Measurements from ENCODE around the gene PTPRM. TPM values are rescaled to one million over a fixed set of nuclear protein-coding genes. Genes with fewer than 3 reads are reported as not detected.

PTPRM gene
- polyA plus RNA-seq, 2 of the 4 experiments (the other 2 are of a cell fraction): 44.5 to 199 TPM

- FAIRE-seq: no peak
- no peak for DNase-seq (ENCODE audit: low read depth in 1 of 2, low spot score in 1 of 2)
These were observed 595.7 kb downstream of the PTPRM start for GRCh38 chr18:8162802-8163201.

DNA sequence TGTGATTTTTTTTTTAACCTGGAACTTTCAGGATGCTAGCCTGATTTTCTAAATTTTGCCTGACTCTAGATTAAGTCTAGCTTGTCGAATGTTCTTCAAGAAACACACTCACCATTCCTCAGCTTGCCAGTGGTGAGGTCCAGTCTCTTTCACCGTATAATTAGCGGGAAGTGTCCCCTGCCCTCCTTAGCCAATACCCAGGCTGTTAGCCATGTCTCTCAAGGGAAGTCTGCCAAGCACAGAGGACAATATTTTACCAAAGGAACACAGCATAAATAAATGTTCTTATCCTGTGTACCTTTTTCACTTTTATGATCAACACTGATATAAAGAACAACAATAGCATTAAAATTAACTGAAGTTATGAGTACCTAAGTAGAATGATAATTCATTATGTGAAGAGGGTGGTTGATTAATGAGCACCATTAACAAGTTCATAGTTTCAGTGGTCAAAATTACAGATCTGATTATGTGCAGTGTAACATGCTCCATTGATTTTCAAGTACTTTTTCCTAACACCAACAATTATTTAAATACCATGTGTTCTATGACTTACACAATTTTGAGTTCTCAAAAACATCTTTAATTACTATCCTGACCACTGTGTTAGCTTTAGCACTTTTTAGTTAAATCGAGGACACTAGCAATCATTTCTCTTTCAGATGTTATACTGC, 596.3 kb downstream of the PTPRM start:
- Histone ChIP-seq H3K4me3 (no peak overlapping the region), H3K4me1 (no peaks in the 10 kb centered on the region; the same call in 2 of the 3 replicates), H3K4me2 (no peak overlapping the region), H3K9me3 (0 out of 3 replicates have a peak, but pooled peaks cover 3% of the 10 kb centered on the region), H3K27ac (no peak overlapping the region)
- WGBS (ENCODE audit: missing lambda C conversion rate): 85% methylated on average over 4 of the region's 4 CpGs
- TF ChIP-seq TP53 (CRISPR knock-in tag; IDR thresholded peaks at IDR 0.05) (no peak), GATA3 (IDR thresholded peaks at IDR 0.05; ENCODE audit: borderline replicate concordance) (no peak), MYC (IDR thresholded peaks at IDR 0.05; ENCODE audit: borderline replicate concordance, low read length) (no peak), EHMT2 (IDR thresholded peaks at IDR 0.05; ENCODE audit: low read depth) (no peak), SREBF2 (IDR thresholded peaks at IDR 0.05) (no peak), RNF2 (IDR thresholded peaks at IDR 0.05; ENCODE audit: borderline replicate concordance, low read depth) (no peak), HOXA7 (CRISPR knock-in tag; IDR thresholded peaks at IDR 0.05) (no peak), NFE2L2 (conservative IDR thresholded peaks at IDR 0.05; ENCODE audit: low read length) (no peak), CHD2 (IDR thresholded peaks at IDR 0.05; ENCODE audit: low read length, partially characterized antibody) (no peak), PBX3 (IDR thresholded peaks at IDR 0.05) (no peak), RARB (CRISPR knock-in tag; IDR thresholded peaks at IDR 0.05) (no peak)
- TF ChIP-seq, protein P1, sequence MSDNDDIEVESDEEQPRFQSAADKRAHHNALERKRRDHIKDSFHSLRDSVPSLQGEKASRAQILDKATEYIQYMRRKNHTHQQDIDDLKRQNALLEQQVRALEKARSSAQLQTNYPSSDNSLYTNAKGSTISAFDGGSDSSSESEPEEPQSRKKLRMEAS (IDR thresholded peaks at IDR 0.05): no peak
- TF ChIP-seq, protein P2, sequence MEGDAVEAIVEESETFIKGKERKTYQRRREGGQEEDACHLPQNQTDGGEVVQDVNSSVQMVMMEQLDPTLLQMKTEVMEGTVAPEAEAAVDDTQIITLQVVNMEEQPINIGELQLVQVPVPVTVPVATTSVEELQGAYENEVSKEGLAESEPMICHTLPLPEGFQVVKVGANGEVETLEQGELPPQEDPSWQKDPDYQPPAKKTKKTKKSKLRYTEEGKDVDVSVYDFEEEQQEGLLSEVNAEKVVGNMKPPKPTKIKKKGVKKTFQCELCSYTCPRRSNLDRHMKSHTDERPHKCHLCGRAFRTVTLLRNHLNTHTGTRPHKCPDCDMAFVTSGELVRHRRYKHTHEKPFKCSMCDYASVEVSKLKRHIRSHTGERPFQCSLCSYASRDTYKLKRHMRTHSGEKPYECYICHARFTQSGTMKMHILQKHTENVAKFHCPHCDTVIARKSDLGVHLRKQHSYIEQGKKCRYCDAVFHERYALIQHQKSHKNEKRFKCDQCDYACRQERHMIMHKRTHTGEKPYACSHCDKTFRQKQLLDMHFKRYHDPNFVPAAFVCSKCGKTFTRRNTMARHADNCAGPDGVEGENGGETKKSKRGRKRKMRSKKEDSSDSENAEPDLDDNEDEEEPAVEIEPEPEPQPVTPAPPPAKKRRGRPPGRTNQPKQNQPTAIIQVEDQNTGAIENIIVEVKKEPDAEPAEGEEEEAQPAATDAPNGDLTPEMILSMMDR (IDR thresholded peaks at IDR 0.05): no peak
- DNase-seq (ENCODE audit: low read depth in 1 of 2, low spot score in 1 of 2): no peak
- CTCF ChIA-PET: no interaction called here
- ATAC-seq: no peak
- POLR2A ChIA-PET: no interaction called here
- FAIRE-seq: no peak

More at GRCh38 chr18:8162802-8163201, 595.7 kb downstream of the PTPRM start:
- ChIA-PET CTCF (no interaction called here), POLR2A (no interaction called here)
- H3K4me3 ChIP-seq: no peak overlapping the region
- 0 out of 3 replicates have a peak, but pooled peaks cover 3% of the 10 kb centered on the region for H3K9me3 ChIP-seq
- H3K4me1 ChIP-seq: no peaks in the 10 kb centered on the region; the same call in 2 of the 3 replicates
- WGBS (ENCODE audit: missing lambda C conversion rate): 75% methylated on average over 1 of the region's 5 CpGs
- H3K4me2 ChIP-seq: no peak overlapping the region
- TF ChIP-seq KDM5A (IDR thresholded peaks at IDR 0.05): no peak
- TF ChIP-seq ZSCAN20 (CRISPR knock-in tag; IDR thresholded peaks at IDR 0.05): no peak
- TF ChIP-seq EHMT2 (IDR thresholded peaks at IDR 0.05; ENCODE audit: low read depth): no peak
- no peak for TF ChIP-seq HES2 (IDR thresholded peaks at IDR 0.05)
- no peak for TF ChIP-seq ZNF302 (CRISPR knock-in tag; IDR thresholded peaks at IDR 0.05)
- no peak for TF ChIP-seq RCOR1 (IDR thresholded peaks at IDR 0.05; ENCODE audit: low read depth, low read length)
- no peak for TF ChIP-seq RFX5 (IDR thresholded peaks at IDR 0.05)
- TF ChIP-seq ZC3H11A (IDR thresholded peaks at IDR 0.05): no peak
- no peak for TF ChIP-seq POLR2AphosphoS2 (conservative IDR thresholded peaks at IDR 0.05; ENCODE audit: low read length)
- no peak for TF ChIP-seq ESRRA (IDR thresholded peaks at IDR 0.05; ENCODE audit: borderline replicate concordance, low read length)
- TF ChIP-seq SREBF2 (IDR thresholded peaks at IDR 0.05): no peak
- TF ChIP-seq PBX3 (IDR thresholded peaks at IDR 0.05): no peak
- TF ChIP-seq, protein P3, sequence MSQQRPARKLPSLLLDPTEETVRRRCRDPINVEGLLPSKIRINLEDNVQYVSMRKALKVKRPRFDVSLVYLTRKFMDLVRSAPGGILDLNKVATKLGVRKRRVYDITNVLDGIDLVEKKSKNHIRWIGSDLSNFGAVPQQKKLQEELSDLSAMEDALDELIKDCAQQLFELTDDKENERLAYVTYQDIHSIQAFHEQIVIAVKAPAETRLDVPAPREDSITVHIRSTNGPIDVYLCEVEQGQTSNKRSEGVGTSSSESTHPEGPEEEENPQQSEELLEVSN (IDR thresholded peaks at IDR 0.05; ENCODE audit: borderline replicate concordance, low read depth): no peak
- TF ChIP-seq JUN (IDR thresholded peaks at IDR 0.05): no peak
- TF ChIP-seq, protein P2 (IDR thresholded peaks at IDR 0.05): no peak
- ATAC-seq: no peak
- H3K27ac ChIP-seq: no peak overlapping the region
